ENCODE measurements around the gene MTOR. TPM values are rescaled to one million over a fixed set of nuclear protein-coding genes. Genes with fewer than 3 reads are reported as not detected.

MTOR gene
- total RNA-seq, 1 donor from 2014 or later = 55.1 TPM

GRCh38 chr1:11211461-11211860, 50.9 kb downstream of the MTOR start:
- Mint-ChIP-seq H3K4me3 (no peak overlapping the region), H3K27ac (no peak overlapping the region), H3K9me3 (no peaks in the 10 kb centered on the region), H3K4me1 (no peaks in the 10 kb centered on the region), H3K27me3 (no peaks in the 10 kb centered on the region), H3K36me3 (ENCODE audit: low read depth) (peaks cover 87% of the 10 kb centered on the region)
- intact Hi-C loops (cut with micrococcal nuclease) = no loop called here
- CTCF ChIA-PET = no interaction called here
- DNase-seq (no peak), ATAC-seq (ENCODE audit: low read depth) (no peak)
- POLR2A ChIA-PET = no interaction called here
- no peak for TF ChIP-seq CTCF (IDR thresholded peaks at IDR 0.05)

- H3K27me3 Mint-ChIP-seq = no peaks in the 10 kb centered on the region
- no peaks in the 10 kb centered on the region for H3K4me1 Mint-ChIP-seq
- no peak overlapping the region for H3K27ac Mint-ChIP-seq
- H3K36me3 Mint-ChIP-seq (ENCODE audit: low read depth) = peaks cover 78% of the 10 kb centered on the region
- ATAC-seq (ENCODE audit: low read depth) = no peak
- H3K4me3 Mint-ChIP-seq = no peak overlapping the region
- H3K9me3 Mint-ChIP-seq = no peaks in the 10 kb centered on the region
- CTCF ChIA-PET = no interaction called here
- DNase-seq = no peak
- intact Hi-C loops (cut with micrococcal nuclease) = no loop called here
- no peak for TF ChIP-seq CTCF (IDR thresholded peaks at IDR 0.05)
- POLR2A ChIA-PET = interaction anchor here (0.6 kb wide), 1 partner anchor 83 kb away, joined by 3 read pairs; no protein-coding TSS in a partner anchor
Observed at GRCh38 chr1:11207898-11208611, 54.3 kb downstream of the MTOR start.

GRCh38 chr1:11204396-11205190, 57.8 kb downstream of the MTOR start:
- DNase-seq = no peak
- no peak for ATAC-seq (ENCODE audit: low read depth)
- Mint-ChIP-seq H3K4me3 (no peak overlapping the region), H3K9me3 (no peaks in the 10 kb centered on the region), H3K27ac (no peak overlapping the region), H3K36me3 (ENCODE audit: low read depth) (peaks cover 66% of the 10 kb centered on the region), H3K4me1 (no peaks in the 10 kb centered on the region), H3K27me3 (no peaks in the 10 kb centered on the region)
- POLR2A ChIA-PET = no interaction called here
- TF ChIP-seq CTCF (IDR thresholded peaks at IDR 0.05) = no peak
- intact Hi-C loops (cut with micrococcal nuclease) = no loop called here
- CTCF ChIA-PET = no interaction called here

GRCh38 chr1:11198851-11199594, 63.3 kb downstream of the MTOR start:
- no peak for TF ChIP-seq CTCF (IDR thresholded peaks at IDR 0.05)
- ATAC-seq (ENCODE audit: low read depth) (no peak), DNase-seq (no peak)
- no peak overlapping the region for H3K27ac Mint-ChIP-seq
- POLR2A ChIA-PET = no interaction called here
- H3K36me3 Mint-ChIP-seq (ENCODE audit: low read depth) = peaks cover 79% of the 10 kb centered on the region
- intact Hi-C loops (cut with micrococcal nuclease) = no loop called here
- no peaks in the 10 kb centered on the region for H3K9me3 Mint-ChIP-seq
- no peaks in the 10 kb centered on the region for H3K27me3 Mint-ChIP-seq
- H3K4me3 Mint-ChIP-seq = no peak overlapping the region
- CTCF ChIA-PET = no interaction called here
- no peaks in the 10 kb centered on the region for H3K4me1 Mint-ChIP-seq

- H3K27me3 Mint-ChIP-seq = no peaks in the 10 kb centered on the region
- ChIA-PET POLR2A (no interaction called here), CTCF (no interaction called here)
- DNase-seq (no peak), ATAC-seq (ENCODE audit: low read depth) (no peak)
- H3K4me1 Mint-ChIP-seq = no peaks in the 10 kb centered on the region
- TF ChIP-seq CTCF (IDR thresholded peaks at IDR 0.05) = no peak
- H3K4me3 Mint-ChIP-seq = no peak overlapping the region
- H3K36me3 Mint-ChIP-seq (ENCODE audit: low read depth) = peaks cover 79% of the 10 kb centered on the region
- H3K9me3 Mint-ChIP-seq = no peaks in the 10 kb centered on the region
- intact Hi-C loops (cut with micrococcal nuclease) = no loop called here
- H3K27ac Mint-ChIP-seq = no peak overlapping the region
Observed at GRCh38 chr1:11198257-11198656, 64.1 kb downstream of the MTOR start.

Data from activated B cell treated with CpG ODN at 0.5 μM for 24 hours (primary cell).